RWPE2 (cell line): ENCODE data around the gene RPEL1.

Source experiments
- ATAC-seq: fragments of 200-7000 bp; cut with Tn5 transposase; 3 replicates; pipeline ENCODE4 v1.9.1; 2021; ENCODE audit warnings: low read depth
- DNase-seq: peaks from one replicate; pipeline ENCODE4 v3.0.0-alpha.2; 2020; ENCODE audit warnings: low spot score
- H3K27ac ChIP-seq: fragments of 450-650 bp; 2 replicates; pipeline ENCODE4 v1.5.1; 2017; ENCODE audit warnings: mild to moderate bottlenecking; ENCODE audit not compliant: poor library complexity, severe bottlenecking
- H3K27me3 ChIP-seq: fragments of 250-450 bp; sonication (Bioruptor Pico); 2 replicates; pipeline ENCODE4 v1.5.1; 2021; ENCODE audit warnings: mild to moderate bottlenecking, moderate library complexity; ENCODE audit not compliant: insufficient read depth, poor library complexity, severe bottlenecking
- H3K36me3 ChIP-seq: fragments of 250-450 bp; sonication (Bioruptor Pico); 2 replicates; pipeline ENCODE4 v1.5.1; 2020; ENCODE audit warnings: low read depth, mild to moderate bottlenecking, moderate library complexity
- H3K4me1 ChIP-seq: fragments of 250-450 bp; sonication (Bioruptor Pico); 2 replicates; pipeline ENCODE4 v1.5.1; 2021; ENCODE audit warnings: mild to moderate bottlenecking, moderate library complexity; ENCODE audit not compliant: insufficient read depth, poor library complexity, severe bottlenecking
- H3K4me3 ChIP-seq: fragments of 250-450 bp; sonication (Bioruptor Pico); 2 replicates; pipeline ENCODE4 v1.5.1; 2021; ENCODE audit warnings: mild to moderate bottlenecking, moderate library complexity; ENCODE audit not compliant: severe bottlenecking
- H3K9me3 ChIP-seq: fragments of 250-450 bp; sonication (Bioruptor Pico); 2 replicates; pipeline ENCODE4 v1.5.1; 2021; ENCODE audit warnings: mild to moderate bottlenecking, moderate library complexity; ENCODE audit not compliant: severe bottlenecking
- CTCF ChIP-seq: fragments of 450-650 bp; IDR thresholded peaks from one replicate; pipeline ENCODE4 v1.5.1; 2017; ENCODE audit warnings: mild to moderate bottlenecking, moderate library complexity; ENCODE audit not compliant: poor library complexity, severe bottlenecking

Gene RPEL1

GRCh38 chr10:103287992-103288391 is 42.3 kb downstream of the RPEL1 start:
- DNase-seq: no peak
- Histone ChIP-seq H3K27ac (no peak overlapping the region), H3K36me3 (no peaks in the 10 kb centered on the region), H3K27me3 (no peaks in the 10 kb centered on the region), H3K9me3 (no peaks in the 10 kb centered on the region), H3K4me3 (no peak overlapping the region), H3K4me1 (no peaks in the 10 kb centered on the region)
- TF ChIP-seq CTCF: no peak
- ATAC-seq: no peak

GRCh38 chr10:103291588-103291987 is 45.9 kb downstream of the RPEL1 start:
- no peaks in the 10 kb centered on the region for H3K4me1 ChIP-seq
- no peaks in the 10 kb centered on the region for H3K27me3 ChIP-seq
- no peak overlapping the region for H3K4me3 ChIP-seq
- no peaks in the 10 kb centered on the region for H3K9me3 ChIP-seq
- H3K27ac ChIP-seq: no peak overlapping the region
- TF ChIP-seq CTCF: no peak
- H3K36me3 ChIP-seq: no peaks in the 10 kb centered on the region
- ATAC-seq: no peak
- DNase-seq: no peak

GRCh38 chr10:103295374-103296015 is 49.8 kb downstream of the RPEL1 start:
- H3K9me3 ChIP-seq: no peaks in the 10 kb centered on the region
- peak; percentile 36; the same call in 2 of the 3 replicates for ATAC-seq
- H3K4me3 ChIP-seq: no peak overlapping the region
- H3K27ac ChIP-seq: no peak overlapping the region
- H3K4me1 ChIP-seq: no peaks in the 10 kb centered on the region
- DNase-seq: no peak
- H3K27me3 ChIP-seq: no peaks in the 10 kb centered on the region
- no peak for TF ChIP-seq CTCF
- H3K36me3 ChIP-seq: no peaks in the 10 kb centered on the region
